Osteocyte (in vitro differentiated cells): Measurements from ENCODE around the gene RPS6KA2. TPM values are rescaled to one million over a fixed set of nuclear protein-coding genes. Genes with fewer than 3 reads are reported as not detected.

Experiments
- DNase-seq: peaks from one replicate; pipeline ENCODE4 v3.0.0; 2021; ENCODE audit warnings: mixed read lengths; ENCODE audit not compliant: unreplicated experiment; ENCODE audit errors: extremely low spot score
- H3K27ac Mint-ChIP-seq: one replicate; pipeline ENCODE4 v1.8.0; 2021; ENCODE audit warnings: mild to moderate bottlenecking, mixed read lengths; ENCODE audit not compliant: unreplicated experiment
- H3K27me3 Mint-ChIP-seq: one replicate; pipeline ENCODE4 v1.8.0; 2021; ENCODE audit warnings: mixed read lengths; ENCODE audit not compliant: unreplicated experiment
- H3K36me3 Mint-ChIP-seq: one replicate; pipeline ENCODE4 v1.8.0; 2021; ENCODE audit warnings: mixed read lengths; ENCODE audit not compliant: unreplicated experiment
- H3K4me1 Mint-ChIP-seq: one replicate; pipeline ENCODE4 v1.8.0; 2021; ENCODE audit warnings: mixed read lengths; ENCODE audit not compliant: unreplicated experiment
- H3K4me3 Mint-ChIP-seq: one replicate; pipeline ENCODE4 v1.8.0; 2021; ENCODE audit warnings: mild to moderate bottlenecking, moderate library complexity, mixed read lengths; ENCODE audit not compliant: unreplicated experiment
- H3K9me3 Mint-ChIP-seq: one replicate; pipeline ENCODE4 v1.8.0; 2021; ENCODE audit warnings: mixed read lengths; ENCODE audit not compliant: unreplicated experiment
- CTCF ChIP-seq: fragments of 200-600 bp; sonication (generic); IDR thresholded peaks from 2 replicates; pipeline ENCODE4 v1.5.0; 2021; ENCODE audit warnings: antibody characterized with exemption, mild to moderate bottlenecking, moderate library complexity
- total RNA-seq: library from RNA; stranded (reverse); gene quantifications from 2 replicates; pipeline ENCODE4 v1.2.1, GENCODE V29; 2021

The RPS6KA2 gene
- total RNA-seq, 1 donor from 2014 or later: 89.9 TPM

GRCh38 chr6:166644681-166645080 is 17.6 kb upstream of the RPS6KA2 start:
- Mint-ChIP-seq H3K27me3 (peaks cover 10% of the 10 kb centered on the region), H3K4me3 (no peak overlapping the region), H3K27ac (no peak overlapping the region), H3K9me3 (peaks cover 6% of the 10 kb centered on the region), H3K36me3 (no peaks in the 10 kb centered on the region), H3K4me1 (no peaks in the 10 kb centered on the region)
- TF ChIP-seq CTCF: no peak
- DNase-seq: no peak

DNA sequence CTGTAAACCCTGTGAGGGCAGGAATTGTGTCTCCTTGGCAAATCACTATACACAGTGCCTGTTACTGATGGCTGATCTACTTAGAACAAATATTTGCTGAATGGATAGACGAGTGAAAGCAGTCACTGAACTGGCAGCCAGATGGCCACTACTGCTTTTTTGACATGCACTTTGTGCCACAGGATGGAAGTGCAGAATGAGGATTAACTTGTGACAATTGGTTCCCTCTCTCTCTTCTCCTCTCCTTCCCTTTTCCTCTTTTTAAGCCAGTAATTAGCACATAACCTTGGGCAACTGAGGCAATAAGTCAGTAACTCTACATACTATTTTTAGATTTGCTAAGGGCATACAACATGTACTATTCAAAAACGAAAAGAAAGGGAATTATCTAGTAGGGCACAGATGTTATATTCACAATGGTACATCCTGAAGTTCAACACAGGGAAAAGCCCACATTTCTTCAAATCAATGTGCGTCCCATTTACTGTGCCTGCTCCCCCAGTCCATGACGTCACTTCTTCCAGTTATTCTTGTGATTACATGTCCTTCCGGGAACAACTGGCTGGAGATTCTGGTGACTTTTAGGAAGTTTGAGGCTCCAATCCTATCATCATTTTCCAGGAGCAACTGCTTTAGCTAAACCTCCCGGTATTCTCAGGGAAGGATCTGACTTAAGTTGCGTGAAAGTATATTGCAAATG is 17.0 kb upstream of the RPS6KA2 start:
- Mint-ChIP-seq H3K27ac (no peak overlapping the region), H3K4me1 (no peaks in the 10 kb centered on the region), H3K36me3 (no peaks in the 10 kb centered on the region), H3K9me3 (peaks cover 6% of the 10 kb centered on the region), H3K4me3 (no peak overlapping the region), H3K27me3 (peaks cover 10% of the 10 kb centered on the region)
- DNase-seq: no peak
- TF ChIP-seq CTCF: no peak

DNA sequence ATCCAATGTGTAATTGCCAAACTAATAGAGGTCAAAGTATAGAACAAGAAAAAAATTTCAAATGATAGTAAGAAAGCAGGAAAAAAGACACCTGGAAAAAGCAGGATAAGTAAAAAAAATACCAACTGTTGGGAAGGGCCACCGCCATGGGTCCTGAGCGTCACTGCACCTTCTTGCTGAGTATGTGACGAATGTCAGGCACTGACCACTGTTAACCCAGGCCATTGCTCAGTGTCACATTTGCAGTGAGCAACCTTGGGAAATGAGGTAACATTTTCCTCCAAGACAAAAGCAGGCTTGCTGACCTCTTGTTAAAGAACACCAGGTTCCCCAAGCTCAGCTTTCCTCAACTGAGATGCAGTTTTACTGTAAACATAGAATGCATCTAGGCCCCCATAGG is 15.6 kb upstream of the RPS6KA2 start:
- H3K4me1 Mint-ChIP-seq: no peaks in the 10 kb centered on the region
- DNase-seq: no peak
- no peaks in the 10 kb centered on the region for H3K36me3 Mint-ChIP-seq
- peaks cover 6% of the 10 kb centered on the region for H3K9me3 Mint-ChIP-seq
- no peak overlapping the region for H3K4me3 Mint-ChIP-seq
- TF ChIP-seq CTCF: no peak
- no peak overlapping the region for H3K27ac Mint-ChIP-seq
- H3K27me3 Mint-ChIP-seq: peaks cover 10% of the 10 kb centered on the region

DNA sequence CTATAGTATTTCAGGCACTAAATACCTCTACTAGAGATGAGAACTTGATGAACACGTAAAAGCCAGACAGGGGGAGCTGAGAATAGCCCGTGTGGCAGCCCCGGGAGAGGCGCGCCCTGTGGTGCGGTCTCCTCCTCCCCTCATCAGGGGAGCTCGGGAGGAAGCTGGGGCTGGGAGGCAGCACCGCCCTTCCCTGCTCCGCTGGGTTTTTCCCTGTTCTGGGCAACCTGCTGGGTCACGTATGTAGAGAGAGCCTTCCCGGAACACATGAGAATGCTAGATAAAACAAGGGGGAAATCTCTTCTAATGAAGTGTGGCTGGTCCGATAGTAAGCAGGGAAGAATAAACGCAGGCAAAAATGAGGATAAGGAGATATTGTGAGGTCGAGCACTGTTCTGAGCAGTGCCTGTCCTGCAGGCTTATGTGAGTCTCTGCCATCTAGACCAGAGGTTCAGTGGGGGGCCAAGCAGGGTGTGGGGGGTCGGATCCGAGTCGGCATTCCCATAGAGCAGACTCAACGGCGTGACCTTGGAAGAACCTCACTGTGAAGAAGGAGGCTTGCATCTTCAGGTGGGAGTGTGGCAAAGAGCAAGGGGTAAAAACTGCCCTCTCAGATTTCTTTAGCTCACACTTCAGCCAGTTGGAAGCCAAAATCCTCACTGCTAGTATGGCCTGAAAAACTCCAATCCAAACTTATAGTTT is 13.4 kb upstream of the RPS6KA2 start:
- H3K27me3 Mint-ChIP-seq: peaks cover 10% of the 10 kb centered on the region
- DNase-seq: no peak
- peaks cover 6% of the 10 kb centered on the region for H3K9me3 Mint-ChIP-seq
- H3K36me3 Mint-ChIP-seq: no peaks in the 10 kb centered on the region
- H3K4me1 Mint-ChIP-seq: peaks cover 4% of the 10 kb centered on the region
- no peak overlapping the region for H3K4me3 Mint-ChIP-seq
- TF ChIP-seq CTCF: no peak
- no peak overlapping the region for H3K27ac Mint-ChIP-seq

GRCh38 chr6:166639921-166640320 is 12.9 kb upstream of the RPS6KA2 start:
- Mint-ChIP-seq H3K27me3 (peaks cover 10% of the 10 kb centered on the region), H3K4me3 (no peak overlapping the region), H3K4me1 (peaks cover 4% of the 10 kb centered on the region), H3K36me3 (no peaks in the 10 kb centered on the region), H3K27ac (no peak overlapping the region), H3K9me3 (peaks cover 6% of the 10 kb centered on the region)
- no peak for DNase-seq
- no peak for TF ChIP-seq CTCF
